Heart left ventricle (tissue), 13 donors: ENCODE results near the gene ENTR1.

ENCODE experiments used
- CTCF ChIP-seq, 12 donors: fragments of 200-600 bp; sonication (generic) in 4 of 12; IDR thresholded peaks; one replicate each; pipeline versions ENCODE4 v1.5.0 to v1.8.0; 2018 to 2022; ENCODE audit warnings: antibody characterized with exemption in 12 of 12, mild to moderate bottlenecking in 5 of 12
- POLR2A ChIP-seq, 2 donors: fragments of 450-650 bp; IDR thresholded peaks; one replicate each; pipeline ENCODE4 v1.6.1; 2017; ENCODE audit warnings: antibody characterized with exemption in 2 of 2, mild to moderate bottlenecking in 2 of 2, moderate library complexity in 2 of 2
- donor health status: ischemic (EF 13 %, LVEDD 7.1; RV severe dilation, severe dysfunction).
- donor health status: DM: no; HTN: yes; CAD: no.
- donor health status: DM: no; HTN: no; CAD: no.
- donor health status: ischemic (EF 25% LVEDD 6.9; RV normal size, moderate dysfunction).
- donor health status: ischemic (EF 25% LVEDD 5.7; RV mildly dilated, moderate dysfunction).
- donor health status: ischemic (EF 35%, LVEDD 5.7; RV mildly dilated, moderate dysfunction).
- donor health status: nonischemic (EF 11% LVEDD 7.7; RV severe dilation, severe dysfunction).
- donor health status: DM: yes; HTN: yes; CAD: no.
- donor health status: PGD.
- donor health status: ischemic (EF 29% LVEDD 5.4; RV normal size, mild dysfunction).
- donor health status: nonischemic (EF 23%, LVEDD 6.1; RV moderate dilation, normal function).

DNA sequence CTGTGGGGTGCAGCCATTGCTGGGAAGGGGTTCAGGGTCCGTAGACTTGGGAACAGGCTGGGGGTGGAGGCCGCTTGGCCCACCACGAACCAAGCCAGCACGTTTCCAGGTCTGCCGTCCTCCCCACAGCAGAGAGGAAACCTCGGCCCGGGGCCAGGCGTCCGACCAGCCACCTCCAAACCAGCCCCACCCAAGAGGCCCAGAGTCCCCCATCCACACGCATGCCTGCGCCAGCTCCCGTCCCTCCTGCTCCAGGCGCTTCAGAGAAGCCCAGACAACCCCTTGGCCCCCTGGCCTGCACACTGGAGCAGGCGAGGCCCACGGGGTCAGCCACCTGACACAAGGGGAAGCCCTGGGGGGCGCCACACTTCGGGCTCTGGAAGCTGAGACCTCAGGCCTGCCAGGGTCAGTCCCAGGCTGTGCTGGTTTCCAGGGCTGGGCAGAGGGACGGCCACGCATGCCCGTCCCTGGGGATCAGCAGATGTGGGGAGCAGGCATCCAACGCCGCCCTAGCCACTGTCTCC lies 53.1 kb downstream of the ENTR1 start:
- TF ChIP-seq CTCF (IDR thresholded peaks at IDR 0.05) (no peak), POLR2A (IDR thresholded peaks at IDR 0.05) (no peak)
